ENCODE measurements around the gene UBE2O.
"Not testable (repeated sequence)": the region's sequence is repeated elsewhere in the genome, so short reads cannot be mapped to it uniquely, and the experiment has no call there.

UBE2O gene

DNA sequence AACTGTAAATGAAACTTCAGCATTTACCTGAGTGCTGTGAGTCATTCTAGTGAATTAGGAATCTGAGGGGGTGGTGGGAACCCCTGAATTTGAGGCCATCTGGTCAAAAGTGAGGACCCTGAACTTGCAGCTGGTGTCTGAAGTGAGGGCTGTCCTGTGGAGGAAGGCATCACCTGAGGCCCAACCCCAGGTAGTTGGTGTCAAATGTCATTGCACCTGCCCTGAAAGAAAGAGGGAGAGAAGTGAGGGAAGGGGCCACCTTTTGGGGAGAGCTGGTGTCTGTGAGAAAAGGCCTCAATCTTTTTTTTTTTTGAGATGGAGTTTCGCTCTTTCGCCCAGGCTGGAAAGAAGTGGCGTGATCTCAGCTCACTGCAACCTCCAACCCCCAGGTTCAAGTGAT lies 86.7 kb downstream of the UBE2O start:
- DNase-seq, result no peak

DNA sequence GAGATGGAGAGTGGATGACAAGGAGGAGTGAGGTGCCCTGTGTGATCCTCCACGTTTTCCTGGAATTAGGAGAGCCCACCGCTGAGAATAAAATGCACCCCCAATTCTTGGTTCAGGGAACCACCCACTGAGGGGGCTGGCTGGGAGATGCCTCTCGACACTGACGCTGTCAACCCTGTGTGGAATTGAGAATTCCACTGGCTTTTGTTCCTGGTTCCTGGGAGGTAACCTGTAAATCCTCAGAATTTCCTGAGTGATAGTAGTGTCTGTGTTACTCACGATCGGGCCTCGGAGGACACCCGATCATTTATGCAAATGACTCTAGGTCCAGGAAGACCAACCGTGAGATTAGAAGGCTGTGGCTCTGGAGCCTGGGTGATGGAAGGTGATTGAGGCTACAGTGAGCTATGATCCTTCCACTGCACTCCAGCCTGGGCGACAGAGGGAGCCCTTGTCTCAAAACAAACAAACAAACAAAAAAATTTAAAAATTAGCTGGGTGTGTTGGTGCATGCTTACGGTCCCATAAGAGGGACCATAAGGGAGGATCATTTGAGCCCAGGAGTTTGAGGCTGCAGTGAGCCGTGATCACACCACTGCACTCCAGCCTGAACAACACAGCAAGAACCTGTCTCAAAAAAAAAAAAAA lies 87.6 kb downstream of the UBE2O start:
- DNase-seq, result no peak

DNA sequence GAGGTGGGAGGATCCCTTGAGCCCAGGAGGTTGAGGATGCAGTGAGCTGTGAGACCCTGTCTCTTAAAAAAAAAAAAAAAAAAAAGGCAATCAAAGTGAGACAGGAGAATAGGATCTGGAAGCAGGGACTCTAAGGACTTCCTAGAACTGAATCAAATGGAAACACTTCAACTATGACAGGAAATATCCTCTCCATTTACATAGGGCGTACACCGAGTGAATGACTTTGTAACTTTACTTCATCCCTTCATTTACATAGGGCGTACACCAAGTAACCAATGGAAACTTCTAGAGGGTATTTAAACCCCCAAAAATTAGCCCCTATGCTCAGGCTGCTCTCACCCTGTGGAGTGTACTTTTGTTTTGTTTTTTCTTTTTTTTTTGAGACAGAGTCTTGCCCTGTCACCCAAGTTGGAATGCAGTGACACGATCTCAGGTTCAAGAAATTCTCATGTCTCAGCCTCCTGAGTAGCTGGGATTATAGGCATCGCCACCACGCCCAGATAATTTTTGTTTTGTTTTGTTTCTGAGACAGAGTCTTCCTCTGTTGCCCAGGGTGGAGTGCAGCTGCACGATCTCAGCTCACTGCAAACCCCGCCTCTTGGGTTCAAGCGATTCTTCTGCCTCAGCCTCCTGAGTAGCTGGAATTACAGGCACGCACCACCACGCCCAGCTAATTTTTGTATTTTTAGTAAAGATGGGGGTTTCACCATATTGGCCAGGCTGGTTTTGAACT lies 89.7 kb downstream of the UBE2O start:
- DNase-seq, result no peak

DNA sequence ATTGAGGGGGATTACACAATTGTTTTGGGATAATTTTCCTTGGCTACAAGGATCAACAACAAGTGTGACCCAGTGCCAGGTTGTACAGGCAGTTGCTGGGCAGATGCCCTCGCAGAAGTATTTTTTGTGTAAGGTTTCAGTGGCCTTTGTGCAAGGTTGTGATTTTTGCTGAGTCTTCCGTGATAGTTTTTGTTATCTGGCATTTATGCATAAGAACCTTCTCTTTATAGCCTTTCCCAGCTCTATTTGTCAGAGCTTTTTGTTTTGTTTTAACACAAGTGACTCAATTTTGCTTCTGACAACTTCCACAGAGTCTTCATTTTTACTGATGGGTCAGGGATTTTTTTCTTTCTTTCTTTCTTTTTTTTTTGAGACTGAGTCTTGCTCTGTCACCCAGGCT lies 92.5 kb downstream of the UBE2O start:
- no peak for DNase-seq

DNA sequence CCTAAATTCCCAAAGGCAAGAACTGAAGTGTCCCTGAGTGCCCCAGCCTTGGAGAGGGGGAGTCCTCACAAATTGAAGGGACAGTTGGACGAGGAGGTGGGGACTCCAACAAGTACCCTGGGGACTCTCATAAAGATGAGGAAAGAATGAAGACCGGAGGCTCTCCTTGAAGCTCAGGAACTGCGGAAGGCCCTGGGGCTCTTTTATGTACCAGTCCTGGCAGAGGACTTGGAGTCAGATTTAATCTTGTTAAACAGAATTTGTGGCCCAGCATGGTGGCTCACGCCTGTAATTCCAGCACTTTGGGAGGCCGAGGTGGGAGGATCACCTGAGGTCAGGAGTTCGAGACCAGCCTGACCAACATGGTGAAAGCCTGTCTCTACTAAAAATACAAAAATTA lies 93.2 kb downstream of the UBE2O start:
- DNase-seq, result not testable (repeated sequence)

DNA sequence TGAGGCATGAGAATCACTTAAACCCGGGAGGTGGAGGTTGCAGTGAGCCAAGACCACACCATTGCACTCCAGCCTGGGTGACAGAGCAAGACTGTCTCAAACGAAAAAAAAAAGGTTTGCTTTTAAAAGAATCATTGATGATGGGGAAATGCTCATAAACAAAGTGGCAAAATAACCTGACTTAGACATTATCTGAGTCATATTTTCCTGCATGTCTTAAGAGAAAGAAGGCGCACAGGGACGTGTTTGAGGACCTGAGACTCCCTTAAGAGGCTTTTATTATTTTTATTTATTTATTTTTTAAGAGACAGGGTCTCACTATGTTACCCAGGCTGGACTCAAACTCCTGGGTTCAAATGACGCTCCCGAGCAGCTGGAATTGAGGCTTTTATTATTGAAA lies 93.6 kb downstream of the UBE2O start:
- DNase-seq, result no peak

DNA sequence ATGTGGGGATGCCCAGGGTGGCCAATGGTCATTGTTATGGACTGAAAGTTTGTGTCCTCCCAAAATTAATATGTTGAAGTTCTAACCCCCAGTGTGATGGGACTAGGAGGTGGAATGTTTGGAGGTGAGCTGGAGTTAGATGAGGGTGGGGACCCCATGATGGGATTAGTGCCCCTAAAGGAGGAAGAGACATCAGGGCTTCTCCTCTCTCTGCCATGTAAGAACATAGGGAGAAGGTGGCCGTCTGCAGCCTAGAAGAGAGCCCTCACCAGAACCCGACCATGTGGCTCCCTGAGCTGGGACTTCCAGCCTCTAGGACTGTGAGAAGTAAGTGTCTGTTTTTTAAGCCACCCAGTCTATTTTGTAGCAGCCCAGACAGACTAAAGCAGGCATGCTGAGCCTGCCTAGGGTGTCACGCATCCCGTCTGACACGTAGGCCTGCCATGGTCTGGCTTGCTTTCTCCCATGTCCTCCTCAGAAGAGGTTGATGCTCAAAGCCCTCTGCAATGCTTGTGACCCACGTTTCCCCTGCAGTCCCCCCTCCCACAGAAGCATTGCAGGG lies 95.3 kb downstream of the UBE2O start:
- DNase-seq, result no peak

DNA sequence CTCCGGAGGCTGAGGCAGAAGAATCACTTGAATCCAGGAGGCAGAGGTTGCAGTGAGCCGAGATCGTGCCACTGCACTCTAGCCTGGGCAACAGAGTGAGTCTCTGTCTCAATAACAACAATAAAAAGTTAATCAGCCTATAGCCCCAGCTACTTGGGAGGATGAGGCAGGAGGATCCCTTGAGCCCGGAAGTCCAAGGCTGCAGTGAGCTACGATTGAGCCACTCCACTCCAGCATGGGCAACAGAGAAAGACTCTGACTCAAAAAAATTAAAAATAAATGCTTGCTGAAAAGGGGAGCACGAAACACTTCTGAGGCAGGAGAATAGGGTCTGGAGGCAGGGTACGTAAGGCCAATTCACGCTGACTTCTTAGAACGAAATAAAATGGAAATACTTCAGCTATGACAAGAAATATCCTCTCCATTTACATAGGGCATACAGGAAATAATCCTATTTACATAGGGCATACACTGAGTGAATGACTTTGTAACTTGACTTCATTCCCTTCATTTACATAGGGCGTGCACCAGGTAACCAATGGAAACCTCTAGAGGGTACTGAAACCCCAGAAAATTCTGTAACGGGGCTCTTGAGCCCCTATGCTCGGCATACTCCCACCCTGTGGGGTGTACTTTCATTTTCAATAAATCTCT lies 96.0 kb downstream of the UBE2O start:
- peak; percentile 24 for DNase-seq

DNA sequence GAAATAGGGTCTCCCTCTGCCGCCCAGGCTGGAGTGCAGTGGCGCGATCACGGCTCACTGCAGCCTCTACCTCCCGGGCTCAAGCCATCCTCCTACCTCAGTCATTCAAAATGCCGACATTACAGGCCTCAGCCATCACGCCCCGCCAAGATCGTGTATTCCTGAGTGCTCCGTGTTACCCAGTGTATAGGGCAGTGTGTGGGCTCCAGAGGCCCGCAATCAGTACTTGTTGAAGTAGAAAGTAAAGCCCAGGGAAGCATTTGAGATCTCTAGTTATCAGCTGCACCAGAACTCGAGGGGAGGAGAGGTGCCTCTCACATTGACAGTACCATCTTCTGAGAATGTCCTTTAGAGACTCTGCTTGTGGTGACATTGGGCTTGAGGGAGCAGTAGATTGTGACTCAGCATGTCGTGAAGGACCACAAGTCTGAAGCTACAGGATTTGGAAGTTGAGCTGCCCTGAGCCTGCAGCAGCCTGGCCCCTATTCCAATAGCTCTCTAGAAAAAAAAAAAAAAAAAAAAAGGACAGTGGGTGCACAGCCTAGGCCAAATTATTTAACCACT lies 98.1 kb downstream of the UBE2O start:
- DNase-seq, result no peak

DNA sequence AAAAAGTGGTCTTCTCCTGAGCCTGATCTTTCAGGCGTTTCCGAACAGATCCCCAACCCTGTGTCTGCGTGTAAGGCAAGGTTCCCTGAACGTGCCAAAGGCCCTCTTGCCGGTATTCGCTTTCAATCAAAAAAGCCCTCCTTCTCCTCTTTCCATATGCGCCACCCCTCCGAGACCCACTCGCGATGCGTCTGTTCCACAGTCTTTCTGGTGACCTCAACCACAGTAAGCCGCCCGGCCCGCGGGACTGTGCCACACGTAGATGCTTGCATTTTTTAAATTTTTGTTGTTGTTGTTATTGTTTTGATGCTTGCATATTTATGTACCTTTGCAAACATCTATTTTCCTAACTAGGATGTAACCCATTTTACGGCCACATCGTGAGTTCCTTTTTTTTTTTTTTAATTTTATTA lies 98.6 kb downstream of the UBE2O start:
- no peak for DNase-seq

DNA sequence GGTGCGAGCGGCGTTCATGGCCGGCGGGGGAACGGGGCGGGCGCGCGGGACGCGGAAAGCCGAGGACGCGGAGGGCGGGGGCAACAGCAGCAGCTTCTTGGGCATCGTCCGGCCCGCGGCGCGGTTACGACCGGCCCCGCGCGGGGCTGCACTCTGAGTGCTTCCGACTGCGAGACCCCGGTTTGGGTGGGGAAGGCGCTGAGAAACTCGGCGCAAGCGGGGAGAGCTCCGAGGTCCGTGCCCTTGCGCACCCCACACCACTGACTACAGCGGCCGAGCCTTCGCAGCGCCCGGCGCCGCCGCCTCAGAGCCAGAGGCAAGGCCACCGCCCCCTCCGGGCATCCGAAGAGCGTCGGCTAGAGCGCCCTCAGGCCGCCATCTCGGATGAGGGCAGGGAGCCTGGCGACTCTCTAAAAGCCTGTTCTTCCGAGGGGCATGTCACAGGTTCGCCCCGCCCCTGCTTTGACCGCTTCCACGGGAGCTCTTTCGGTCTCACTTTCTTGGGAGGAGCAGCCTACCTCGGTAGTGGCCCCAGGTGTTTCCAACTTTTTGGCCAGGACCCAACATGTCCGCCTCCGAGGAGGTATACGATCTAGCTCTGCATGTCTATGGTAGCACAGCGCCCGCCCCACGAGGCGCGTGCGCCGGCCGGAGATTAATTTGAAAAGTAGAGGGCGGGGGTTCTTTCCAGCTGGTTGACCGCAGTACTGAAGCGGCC lies 99.2 kb downstream of the UBE2O start, which contains the start of gene PRPSAP1:
Gene PRPSAP1 (minus strand): TSS at position 318 of the 718 bp plus-strand sequence. CDS start 213 bp downstream, at position 105.
- peak; percentile 87 for DNase-seq

DNA sequence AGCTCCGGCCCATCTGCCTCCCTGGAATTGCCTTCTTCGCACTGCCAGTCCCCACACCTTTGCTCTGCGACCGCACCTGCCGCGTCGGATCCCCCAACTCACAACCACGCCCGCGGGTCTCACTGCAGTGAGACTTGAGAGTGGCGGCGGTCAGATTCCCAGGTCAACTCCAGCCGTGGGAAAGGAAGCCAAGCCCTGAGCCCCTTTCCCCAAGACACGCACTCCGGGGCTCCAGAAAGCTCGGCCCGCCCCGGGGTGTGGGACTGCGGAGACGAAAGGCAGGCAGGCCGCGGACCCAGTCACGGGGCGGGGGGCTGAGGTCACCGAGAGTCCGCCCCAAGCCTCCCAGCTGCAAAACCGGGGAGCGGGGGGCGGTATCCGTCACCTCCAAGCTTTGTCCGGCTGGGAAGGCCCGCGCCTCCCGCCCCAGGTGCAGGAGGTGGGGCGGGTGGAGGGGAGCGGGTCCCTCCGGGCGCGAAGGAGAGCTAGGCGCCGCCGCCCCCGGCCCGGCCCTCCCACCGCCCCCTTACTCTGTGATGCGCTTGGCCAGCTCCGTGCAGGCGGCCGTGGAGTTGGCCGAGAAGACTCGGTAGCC lies 99.9 kb downstream of the UBE2O start:
- DNase-seq, result no peak

DNA sequence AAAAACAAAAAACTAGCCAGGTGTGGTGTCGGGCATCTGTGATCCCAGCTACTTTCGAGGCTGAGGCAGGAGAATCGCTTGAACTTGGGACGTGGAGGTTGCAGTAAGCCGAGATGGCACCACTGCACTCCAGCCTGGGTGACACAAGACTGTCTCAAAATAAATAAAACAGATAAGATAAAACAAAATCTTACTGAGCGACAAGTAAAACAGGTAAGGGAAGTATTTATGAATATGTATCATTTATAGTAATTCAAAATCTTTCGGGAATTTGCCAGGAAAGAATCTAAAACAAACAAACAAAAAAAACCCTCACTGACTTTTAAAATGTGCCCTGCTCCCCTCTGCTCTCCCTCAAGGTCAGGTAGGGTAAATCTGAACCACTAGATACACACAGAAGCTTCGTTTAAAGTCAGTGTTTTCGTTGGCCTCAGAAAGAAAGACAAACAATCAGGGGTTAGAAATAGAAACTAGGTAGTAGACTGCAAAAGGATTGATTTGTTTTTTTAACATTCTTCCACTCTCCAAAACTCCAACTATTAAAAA lies 101.4 kb downstream of the UBE2O start:
- DNase-seq, result no peak

DNA sequence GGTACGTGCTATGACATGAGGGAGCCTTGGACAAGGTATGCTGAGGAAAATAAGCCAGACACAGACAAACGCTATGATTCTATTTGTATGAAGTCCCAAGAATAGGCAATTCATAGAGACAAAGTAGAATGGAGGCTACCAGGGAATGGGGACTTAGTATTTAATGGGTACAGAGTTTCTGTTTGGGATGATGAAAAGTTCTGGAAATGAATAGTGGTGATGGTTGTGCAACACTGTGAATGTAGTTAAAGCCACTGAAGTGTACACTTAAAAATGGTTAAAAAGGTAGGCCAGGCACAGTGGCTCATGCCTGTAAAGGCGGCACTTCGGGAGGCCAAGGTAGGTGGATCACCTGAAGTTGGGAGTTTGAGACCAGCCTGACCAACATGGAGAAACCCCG lies 102.5 kb downstream of the UBE2O start:
- no peak for DNase-seq

DNA sequence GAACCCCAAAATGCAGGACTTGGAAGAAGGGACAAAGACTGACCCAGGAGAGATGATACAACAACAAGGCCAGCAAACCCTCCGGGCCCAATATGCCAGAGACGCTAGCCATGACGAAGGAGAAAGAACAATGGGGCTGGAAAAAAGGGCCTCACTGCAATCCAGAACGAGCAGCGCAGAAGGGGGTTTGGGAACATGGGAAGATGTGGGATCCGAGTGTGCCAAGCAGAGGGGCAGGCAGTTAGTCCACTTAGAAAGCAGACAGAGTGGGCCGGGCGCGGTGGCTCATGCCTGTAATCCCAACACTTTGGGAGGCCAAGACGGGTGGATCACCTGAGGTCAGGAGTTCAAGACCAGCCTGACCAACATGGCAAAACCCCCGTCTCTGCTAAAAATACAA lies 106.0 kb downstream of the UBE2O start:
- not testable (repeated sequence) for DNase-seq

DNA sequence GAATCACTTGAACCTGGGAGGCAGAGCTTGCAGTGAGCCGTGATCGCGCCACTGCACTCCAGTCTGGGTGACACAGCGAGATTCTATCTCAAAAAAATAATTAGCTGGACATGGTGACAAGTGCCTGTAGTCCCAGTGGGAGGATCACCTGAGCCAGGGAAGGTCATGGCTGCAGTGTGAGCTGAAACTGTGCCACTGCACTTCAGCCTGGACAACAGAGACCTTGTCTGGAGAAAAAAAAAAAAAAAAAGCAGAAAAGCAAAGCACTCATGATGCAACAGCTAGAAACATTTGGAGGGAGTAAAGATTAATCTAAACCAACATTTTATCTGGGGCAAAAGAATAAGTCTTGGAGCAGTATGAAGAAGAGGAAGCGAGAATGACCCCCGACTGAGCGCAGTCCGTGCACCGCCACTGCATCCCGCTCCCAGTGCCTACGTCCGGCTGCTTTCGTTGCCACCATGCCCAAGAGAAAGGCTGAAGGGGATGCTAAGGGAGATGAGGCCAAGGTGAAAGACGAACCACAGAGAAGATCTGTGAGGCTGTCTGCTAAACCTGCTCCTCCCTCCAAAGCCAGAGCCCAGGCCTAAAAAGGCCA lies 107.5 kb downstream of the UBE2O start:
- no peak for DNase-seq

DNA sequence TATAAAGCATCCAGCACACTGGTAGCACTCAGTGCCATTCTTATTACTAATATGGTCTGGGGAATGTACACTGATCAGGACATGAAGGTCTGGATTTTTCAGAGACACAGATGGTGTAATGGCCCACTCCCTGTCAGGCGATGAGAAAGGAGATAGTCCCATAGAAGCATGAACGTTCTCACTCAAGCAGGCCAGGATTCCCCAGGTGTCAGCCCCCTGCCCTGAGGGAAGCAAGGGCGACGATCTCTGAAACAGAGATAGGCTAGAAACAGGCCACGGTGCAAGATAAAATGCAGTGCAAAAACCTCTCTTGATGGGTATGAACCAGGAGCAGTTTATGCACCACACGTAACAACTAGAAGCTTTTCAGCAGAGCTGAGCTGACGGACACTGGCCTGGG lies 109.8 kb downstream of the UBE2O start:
- DNase-seq, result no peak

DNA sequence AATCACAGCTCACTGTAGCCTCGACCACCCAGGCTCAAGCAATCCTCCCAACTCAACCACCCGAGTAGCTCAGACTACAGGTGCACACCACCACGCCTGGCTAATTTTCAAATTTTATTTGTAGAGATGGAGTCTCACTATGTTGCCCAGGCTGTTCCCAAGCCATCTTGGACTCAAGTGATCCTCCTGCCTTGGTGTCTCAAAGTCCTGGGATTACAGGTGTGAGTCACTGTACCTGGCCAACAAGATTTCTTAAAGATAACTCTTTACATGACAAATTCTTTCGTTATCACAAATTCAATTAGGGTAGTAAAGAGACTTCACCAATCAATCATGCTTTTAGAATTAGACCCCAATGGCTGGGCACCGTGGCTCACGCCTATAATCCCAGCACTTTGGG lies 111.7 kb downstream of the UBE2O start:
- DNase-seq, result no peak
